ENCODE results near the gene ARL6IP4. TPM values are rescaled to one million over a fixed set of nuclear protein-coding genes. Genes with fewer than 3 reads are reported as not detected.

The ARL6IP4 gene
- total RNA-seq, 2 experiments from 2014 or later = 228 to 263 TPM

GRCh38 chr12:122997343-122998250 lies 17.1 kb downstream of the ARL6IP4 start:
- Histone ChIP-seq H2AFZ (ENCODE audit: low read length) (no peak overlapping the region), H3K36me3 (ENCODE audit: insufficient read depth, low read length) (no peaks in the 10 kb centered on the region), H3K9me2 (ENCODE audit: insufficient read depth, low read length) (no peaks in the 10 kb centered on the region), H3K4me3 (ENCODE audit: low read depth, low read length, poor library complexity, severe bottlenecking) (no peak overlapping the region), H3K4me1 (ENCODE audit: insufficient read depth, low read length, poor library complexity, severe bottlenecking) (no peaks in the 10 kb centered on the region), H4K20me1 (ENCODE audit: insufficient read depth, low read length) (no peaks in the 10 kb centered on the region), H3K27ac (ENCODE audit: low read depth, low read length, poor library complexity, severe bottlenecking) (no peak overlapping the region), H3K9me3 (ENCODE audit: low read length) (no peaks in the 10 kb centered on the region), H3K4me2 (ENCODE audit: low read length) (no peak overlapping the region), H3K79me2 (ENCODE audit: insufficient read depth, low read depth, low read length) (no peaks in the 10 kb centered on the region)
- TF ChIP-seq CTCF (conservative IDR thresholded peaks at IDR 0.05; ENCODE audit: low read length) = no peak
- no peak for TF ChIP-seq EZH2phosphoT487 (IDR thresholded peaks at IDR 0.05; ENCODE audit: borderline replicate concordance, low read depth, low read length)
- POLR2A ChIA-PET = no interaction called here
- no peak for DNase-seq (ENCODE audit: low spot score)
- BruUV-seq (replicated peaks) = no TSS peak
- intact Hi-C loops (cut with micrococcal nuclease; ENCODE audit: unreplicated experiment) = no loop called here
- CTCF ChIA-PET (ENCODE audit: unreplicated experiment) = no interaction called here

GRCh38 chr12:122998316-122998715 lies 17.8 kb downstream of the ARL6IP4 start:
- H2AFZ ChIP-seq (ENCODE audit: low read length) = no peak overlapping the region
- no peaks in the 10 kb centered on the region for H4K20me1 ChIP-seq (ENCODE audit: insufficient read depth, low read length)
- intact Hi-C loops (cut with micrococcal nuclease; ENCODE audit: unreplicated experiment) = no loop called here
- no peak overlapping the region for H3K4me3 ChIP-seq (ENCODE audit: low read depth, low read length, poor library complexity, severe bottlenecking)
- CTCF ChIA-PET (ENCODE audit: unreplicated experiment) = no interaction called here
- no peaks in the 10 kb centered on the region for H3K79me2 ChIP-seq (ENCODE audit: insufficient read depth, low read depth, low read length)
- H3K27ac ChIP-seq (ENCODE audit: low read depth, low read length, poor library complexity, severe bottlenecking) = no peak overlapping the region
- no TSS peak for BruUV-seq (replicated peaks)
- H3K36me3 ChIP-seq (ENCODE audit: insufficient read depth, low read length) = no peaks in the 10 kb centered on the region
- H3K4me1 ChIP-seq (ENCODE audit: insufficient read depth, low read length, poor library complexity, severe bottlenecking) = no peaks in the 10 kb centered on the region
- H3K9me3 ChIP-seq (ENCODE audit: low read length) = no peaks in the 10 kb centered on the region
- no peak for DNase-seq (ENCODE audit: low spot score)
- no peak overlapping the region for H3K4me2 ChIP-seq (ENCODE audit: low read length)
- no peaks in the 10 kb centered on the region for H3K9me2 ChIP-seq (ENCODE audit: insufficient read depth, low read length)
- no peak for TF ChIP-seq EZH2phosphoT487 (IDR thresholded peaks at IDR 0.05; ENCODE audit: borderline replicate concordance, low read depth, low read length)
- TF ChIP-seq CTCF (conservative IDR thresholded peaks at IDR 0.05; ENCODE audit: low read length) = no peak
- POLR2A ChIA-PET = interaction anchor here (0.7 kb wide), 1 partner anchor 8 kb away, joined by 5 read pairs; no protein-coding TSS in a partner anchor

All from OCI-LY7 (cell line).